Astrocyte of the spinal cord (primary cell): ENCODE measurements around the gene CAMTA1.

Experiments used
- DNase-seq: peaks from one replicate; pipeline ENCODE4 v3.0.0; 2011; ENCODE audit warnings: low read depth, low spot score
- H3K4me3 ChIP-seq: 2 replicates; pipeline ENCODE4 v1.5.1; 2011; ENCODE audit warnings: low read depth, mild to moderate bottlenecking, low read length, moderate library complexity
- in situ Hi-C: cut with HindIII; loops from 2 replicates; pipeline ENCODE4 v1.10.0; 2017; ENCODE audit warnings: low sequenced_read_pairs
- TF ChIP-seq, protein P1 (sequence below): IDR thresholded peaks from 2 replicates; pipeline ENCODE4 v1.5.1; 2012; ENCODE audit warnings: low read depth, mild to moderate bottlenecking, low read length, inconsistent platforms

CAMTA1 gene

GRCh38 chr1:6777813-6778212, 7.4 kb upstream of the CAMTA1 start:
- in situ Hi-C loops: no loop called here
- no peak for DNase-seq
- H3K4me3 ChIP-seq: no peak overlapping the region
- TF ChIP-seq, protein P1, sequence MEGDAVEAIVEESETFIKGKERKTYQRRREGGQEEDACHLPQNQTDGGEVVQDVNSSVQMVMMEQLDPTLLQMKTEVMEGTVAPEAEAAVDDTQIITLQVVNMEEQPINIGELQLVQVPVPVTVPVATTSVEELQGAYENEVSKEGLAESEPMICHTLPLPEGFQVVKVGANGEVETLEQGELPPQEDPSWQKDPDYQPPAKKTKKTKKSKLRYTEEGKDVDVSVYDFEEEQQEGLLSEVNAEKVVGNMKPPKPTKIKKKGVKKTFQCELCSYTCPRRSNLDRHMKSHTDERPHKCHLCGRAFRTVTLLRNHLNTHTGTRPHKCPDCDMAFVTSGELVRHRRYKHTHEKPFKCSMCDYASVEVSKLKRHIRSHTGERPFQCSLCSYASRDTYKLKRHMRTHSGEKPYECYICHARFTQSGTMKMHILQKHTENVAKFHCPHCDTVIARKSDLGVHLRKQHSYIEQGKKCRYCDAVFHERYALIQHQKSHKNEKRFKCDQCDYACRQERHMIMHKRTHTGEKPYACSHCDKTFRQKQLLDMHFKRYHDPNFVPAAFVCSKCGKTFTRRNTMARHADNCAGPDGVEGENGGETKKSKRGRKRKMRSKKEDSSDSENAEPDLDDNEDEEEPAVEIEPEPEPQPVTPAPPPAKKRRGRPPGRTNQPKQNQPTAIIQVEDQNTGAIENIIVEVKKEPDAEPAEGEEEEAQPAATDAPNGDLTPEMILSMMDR: no peak

- TF ChIP-seq, protein P1: no peak
- DNase-seq: no peak
- no peak overlapping the region for H3K4me3 ChIP-seq
- in situ Hi-C loops: no loop called here
These were observed 6.0 kb upstream of the CAMTA1 start for GRCh38 chr1:6779089-6779805.

- in situ Hi-C loops: no loop called here
- no peak overlapping the region for H3K4me3 ChIP-seq
- DNase-seq: no peak
- TF ChIP-seq, protein P1: no peak
These were observed 3.1 kb upstream of the CAMTA1 start for GRCh38 chr1:6782151-6782550.

DNA sequence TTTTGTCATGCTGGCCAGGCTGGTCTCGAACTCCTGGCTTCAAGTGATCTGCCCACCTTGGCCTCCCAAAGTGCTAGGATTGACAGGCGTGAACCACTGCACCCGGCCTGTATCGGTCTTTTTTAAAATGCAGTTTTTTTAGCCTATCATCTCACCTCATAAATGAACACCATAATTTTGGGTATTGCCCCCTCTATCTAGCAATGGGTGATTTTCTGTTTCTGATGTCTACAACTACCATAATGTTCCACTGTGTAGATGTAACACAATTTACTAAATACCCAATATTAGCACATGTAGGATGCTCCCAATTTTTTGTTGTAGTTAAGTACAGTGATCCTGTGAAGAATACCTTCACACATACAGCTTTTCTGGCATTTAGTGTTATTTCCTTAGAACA, 2.0 kb upstream of the CAMTA1 start:
- TF ChIP-seq, protein P1: no peak
- in situ Hi-C loops: no loop called here
- DNase-seq: no peak
- no peak overlapping the region for H3K4me3 ChIP-seq

- H3K4me3 ChIP-seq: peak overlapping the region; percentile 65
These were observed 1.2 kb upstream of the CAMTA1 start for GRCh38 chr1:6783936-6784559.

GRCh38 chr1:6784560-6785317, 515 bp upstream of the CAMTA1 start:
- DNase-seq: peak; percentile 100
- H3K4me3 ChIP-seq: peak overlapping the region; percentile 65
- TF ChIP-seq, protein P1: no peak
- in situ Hi-C loops: no loop called here

More at GRCh38 chr1:6783936-6784559, 1.2 kb upstream of the CAMTA1 start:
- in situ Hi-C loops: no loop called here
- peak; percentile 36 for DNase-seq
- TF ChIP-seq, protein P1: no peak
